Glutamatergic neuron (in vitro differentiated cells): ENCODE data around the gene KSR1. TPM values are rescaled to one million over a fixed set of nuclear protein-coding genes. Genes with fewer than 3 reads are reported as not detected.

Source experiments
- DNase-seq: peaks from one replicate; pipeline ENCODE4 v3.0.0; 2022
- H3K27ac Mint-ChIP-seq: one replicate; pipeline ENCODE4 v1.8.0; 2020; ENCODE audit warnings: mild to moderate bottlenecking, mixed read lengths, inconsistent platforms; ENCODE audit not compliant: unreplicated experiment
- H3K27me3 Mint-ChIP-seq: one replicate; pipeline ENCODE4 v1.8.0; 2020; ENCODE audit warnings: mild to moderate bottlenecking, moderate library complexity, mixed read lengths, inconsistent platforms; ENCODE audit not compliant: unreplicated experiment
- H3K36me3 Mint-ChIP-seq: one replicate; pipeline ENCODE4 v1.8.0; 2020; ENCODE audit warnings: mild to moderate bottlenecking, mixed read lengths, inconsistent platforms; ENCODE audit not compliant: unreplicated experiment
- H3K4me1 Mint-ChIP-seq: one replicate; pipeline ENCODE4 v1.8.0; 2020; ENCODE audit warnings: mild to moderate bottlenecking, low read depth, mixed read lengths, inconsistent platforms; ENCODE audit not compliant: unreplicated experiment
- H3K4me3 Mint-ChIP-seq: one replicate; pipeline ENCODE4 v1.8.0; 2020; ENCODE audit warnings: mild to moderate bottlenecking, mixed read lengths, inconsistent platforms; ENCODE audit not compliant: unreplicated experiment
- H3K9me3 Mint-ChIP-seq: one replicate; pipeline ENCODE4 v1.8.0; 2020; ENCODE audit warnings: mild to moderate bottlenecking, moderate library complexity, mixed read lengths, inconsistent platforms; ENCODE audit not compliant: unreplicated experiment
- CTCF ChIP-seq: fragments of 200-600 bp; sonication (generic); IDR thresholded peaks from one replicate; pipeline ENCODE4 v1.5.0; 2021; ENCODE audit not compliant: partially characterized antibody, unreplicated experiment
- total RNA-seq: library from RNA; stranded (reverse); fragmentation: NEBNext Ultra II Directional; extraction: Animal tissue kit (Norgen Biotek cat#: 25700); gene quantifications from one replicate; pipeline ENCODE4 v1.2.1, GENCODE V29; 2021; ENCODE audit not compliant: unreplicated experiment

KSR1 gene
- total RNA-seq, 1 donor from 2014 or later = 203 TPM

- Mint-ChIP-seq H3K36me3 (no peaks in the 10 kb centered on the region), H3K27me3 (peaks cover 4% of the 10 kb centered on the region), H3K27ac (no peak overlapping the region), H3K9me3 (peaks cover 3% of the 10 kb centered on the region), H3K4me3 (no peak overlapping the region), H3K4me1 (peaks cover 40% of the 10 kb centered on the region)
- DNase-seq = no peak
- no peak for TF ChIP-seq CTCF
Measured at GRCh38 chr17:27524594-27524993, 68.3 kb downstream of the KSR1 start.

- Mint-ChIP-seq H3K36me3 (no peaks in the 10 kb centered on the region), H3K4me3 (no peak overlapping the region), H3K27ac (no peak overlapping the region), H3K4me1 (peaks cover 39% of the 10 kb centered on the region), H3K27me3 (peaks cover 4% of the 10 kb centered on the region), H3K9me3 (peaks cover 3% of the 10 kb centered on the region)
- DNase-seq = no peak
- TF ChIP-seq CTCF = no peak
Measured at GRCh38 chr17:27525316-27525715, 69.1 kb downstream of the KSR1 start.

GRCh38 chr17:27525836-27526603 is 69.8 kb downstream of the KSR1 start:
- Mint-ChIP-seq H3K4me1 (peaks cover 45% of the 10 kb centered on the region), H3K36me3 (no peaks in the 10 kb centered on the region), H3K27ac (no peak overlapping the region), H3K4me3 (no peak overlapping the region), H3K27me3 (peaks cover 4% of the 10 kb centered on the region), H3K9me3 (peaks cover 4% of the 10 kb centered on the region)
- no peak for TF ChIP-seq CTCF
- no peak for DNase-seq

GRCh38 chr17:27526604-27527002 is 70.4 kb downstream of the KSR1 start:
- H3K9me3 Mint-ChIP-seq = peaks cover 4% of the 10 kb centered on the region
- H3K36me3 Mint-ChIP-seq = no peaks in the 10 kb centered on the region
- TF ChIP-seq CTCF = no peak
- peaks cover 4% of the 10 kb centered on the region for H3K27me3 Mint-ChIP-seq
- H3K4me3 Mint-ChIP-seq = no peak overlapping the region
- no peak overlapping the region for H3K27ac Mint-ChIP-seq
- DNase-seq = no peak
- H3K4me1 Mint-ChIP-seq = peaks cover 51% of the 10 kb centered on the region

- peak overlapping the region; percentile 20 for H3K4me3 Mint-ChIP-seq
- H3K27me3 Mint-ChIP-seq = peaks cover 4% of the 10 kb centered on the region
- H3K27ac Mint-ChIP-seq = peak overlapping the region; percentile 68
- peaks cover 52% of the 10 kb centered on the region for H3K4me1 Mint-ChIP-seq
- TF ChIP-seq CTCF = no peak
- DNase-seq = no peak
- no peaks in the 10 kb centered on the region for H3K36me3 Mint-ChIP-seq
- H3K9me3 Mint-ChIP-seq = peaks cover 3% of the 10 kb centered on the region
Measured at GRCh38 chr17:27529230-27529796, 73.1 kb downstream of the KSR1 start.
